Central memory CD4-positive, alpha-beta T cell (primary cell): ENCODE measurements around the gene GAA.

Experiments
- DNase-seq: peaks from one replicate; pipeline ENCODE4 v3.0.0; 2022

The GAA gene

GRCh38 chr17:80119271-80119791 lies 17.9 kb downstream of the GAA start:
- no peak for DNase-seq

DNA sequence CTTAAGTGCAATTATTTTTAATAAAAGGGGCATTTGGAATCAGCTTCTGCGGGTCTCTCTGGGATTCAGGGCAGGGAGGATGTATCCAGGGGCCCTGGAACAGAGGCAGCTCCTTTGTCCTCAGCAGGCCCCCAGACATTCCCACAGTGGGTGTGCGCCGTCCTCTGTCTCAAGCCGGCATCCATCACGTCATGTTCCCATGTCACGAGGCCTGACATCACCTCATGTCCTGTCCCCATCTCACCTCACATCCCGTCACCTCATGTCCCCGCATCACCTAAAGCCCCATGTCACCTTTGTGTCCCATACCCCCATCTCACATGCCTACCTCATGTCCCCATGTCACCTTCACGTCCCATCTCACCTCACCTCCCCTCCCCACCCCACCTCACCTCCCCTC lies 18.5 kb downstream of the GAA start:
- no peak for DNase-seq

- DNase-seq: no peak
Observed at GRCh38 chr17:80122026-80122575, 20.7 kb downstream of the GAA start.

DNA sequence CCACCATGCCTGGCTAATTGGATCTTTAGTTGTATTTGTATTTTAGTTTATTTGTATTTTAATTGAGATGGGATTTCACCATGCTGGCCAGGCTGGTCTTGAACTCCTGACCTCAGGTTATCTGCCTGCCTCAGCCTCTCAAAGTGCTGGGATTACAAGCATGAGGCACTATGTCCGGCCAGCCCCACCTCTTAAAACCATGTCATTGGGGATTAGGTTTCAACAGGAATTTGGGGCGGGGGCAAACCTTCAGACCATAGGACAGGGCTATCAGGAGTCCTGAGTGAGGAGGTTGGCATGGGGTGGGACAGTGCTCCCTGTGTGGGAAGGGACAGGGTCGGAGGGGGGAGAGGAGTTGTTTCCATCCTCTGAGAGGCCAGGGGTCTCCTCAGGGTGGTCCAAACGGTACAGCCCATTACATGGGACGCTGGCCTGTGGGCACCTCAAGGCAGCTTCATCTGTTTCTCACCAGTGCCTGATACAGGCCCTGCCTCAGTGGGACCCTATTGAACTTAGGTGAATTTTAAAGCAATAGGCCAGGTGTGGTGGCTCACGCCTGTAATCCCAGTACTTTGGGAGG lies 21.6 kb downstream of the GAA start:
- DNase-seq: no peak

- DNase-seq: no peak
Observed at GRCh38 chr17:80123791-80124190, 22.4 kb downstream of the GAA start.

DNA sequence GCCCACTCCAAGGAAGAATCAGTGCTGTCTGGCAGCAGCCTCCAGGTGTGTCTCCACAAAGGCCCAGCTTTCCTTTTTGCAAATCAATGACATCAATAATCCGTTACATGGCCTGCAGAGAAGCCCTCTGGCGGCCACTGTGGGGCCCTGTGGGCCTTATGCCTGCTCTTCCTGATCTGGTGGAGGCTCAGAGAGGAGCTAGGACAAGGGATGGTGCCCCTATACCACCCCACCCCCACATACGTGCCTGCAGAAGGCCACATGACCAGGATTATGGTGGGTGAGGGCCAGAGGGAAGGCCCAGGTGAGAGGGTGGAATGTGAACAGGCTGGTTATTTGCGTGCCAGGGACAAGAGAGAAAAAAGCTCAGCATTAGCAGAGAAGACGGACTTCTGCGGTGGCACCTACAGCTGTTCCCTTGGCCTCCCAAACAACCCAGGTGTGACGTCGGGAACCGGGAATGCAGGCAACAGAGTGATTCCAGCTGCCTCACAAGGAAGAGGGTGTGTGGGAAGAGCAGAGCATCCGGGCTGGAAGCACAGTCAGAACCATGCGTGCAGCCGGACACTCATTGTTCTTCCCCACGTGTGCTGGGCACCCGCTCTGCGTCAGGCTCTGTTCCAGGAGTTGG lies 23.1 kb downstream of the GAA start:
- no peak for DNase-seq

GRCh38 chr17:80125656-80126448 lies 24.5 kb downstream of the GAA start:
- no peak for DNase-seq

- DNase-seq: no peak
Observed at GRCh38 chr17:80126449-80126715, 25.0 kb downstream of the GAA start.

DNA sequence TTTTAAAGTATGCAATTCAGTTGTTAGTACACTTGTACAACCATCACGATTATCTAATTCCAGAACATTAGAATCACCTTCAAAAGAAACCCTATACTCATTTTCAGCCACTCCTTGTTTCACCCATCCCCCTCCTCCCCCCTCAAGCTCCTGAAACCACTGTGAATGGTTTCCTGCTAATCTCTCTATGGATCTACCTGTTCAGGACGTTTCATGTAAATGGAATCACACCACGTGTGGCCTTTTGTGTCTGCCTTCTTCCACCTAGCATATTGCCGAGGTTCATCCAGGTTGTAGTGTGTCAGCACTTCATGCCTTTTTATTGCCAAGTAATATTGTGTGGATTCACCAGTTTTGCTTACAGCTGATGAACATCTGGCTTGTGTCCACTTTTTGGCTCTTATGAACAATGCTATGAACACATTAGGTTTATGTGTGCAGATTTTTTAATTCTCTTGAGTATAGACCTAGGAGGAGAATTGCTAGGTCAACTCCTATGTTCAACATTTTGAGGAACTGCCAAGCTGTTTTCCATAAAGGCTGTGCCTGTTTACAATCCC lies 27.7 kb downstream of the GAA start:
- DNase-seq: no peak

GRCh38 chr17:80130992-80131391 lies 29.6 kb downstream of the GAA start:
- no peak for DNase-seq

- DNase-seq: no peak
Observed at GRCh38 chr17:80132906-80133625, 31.7 kb downstream of the GAA start.

- no peak for DNase-seq
Observed at GRCh38 chr17:80133626-80133970, 32.2 kb downstream of the GAA start.

GRCh38 chr17:80137131-80137530 lies 35.8 kb downstream of the GAA start:
- no peak for DNase-seq

DNA sequence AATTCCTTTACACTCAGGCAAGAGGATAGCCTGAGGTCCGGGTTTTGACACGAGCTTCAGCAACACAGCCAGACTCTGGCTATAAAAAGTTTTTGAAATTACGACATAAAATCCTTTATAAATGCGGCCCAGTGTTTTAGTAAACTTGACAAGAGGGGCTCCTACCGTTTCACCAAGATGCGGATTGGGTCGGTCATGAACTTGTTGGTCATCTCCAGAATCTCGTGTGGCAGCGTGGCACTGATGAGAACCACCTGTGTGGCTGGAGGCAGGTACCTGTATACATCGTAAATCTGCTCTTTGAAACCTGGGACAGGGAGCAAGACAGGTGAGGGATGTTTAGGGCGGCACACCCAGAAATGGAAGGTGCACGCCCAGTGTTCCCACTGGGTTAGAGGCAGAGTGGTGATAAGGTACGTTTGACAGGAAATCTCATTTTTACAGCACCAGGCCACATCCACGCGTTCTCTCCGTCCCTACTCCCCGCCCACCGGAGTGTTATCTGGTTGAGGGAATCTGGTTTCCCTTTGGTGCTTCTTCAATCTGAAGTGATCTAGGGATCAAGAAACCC lies 37.6 kb downstream of the GAA start:
- DNase-seq: no peak

GRCh38 chr17:80141463-80142165 lies 40.2 kb downstream of the GAA start:
- no peak for DNase-seq

DNA sequence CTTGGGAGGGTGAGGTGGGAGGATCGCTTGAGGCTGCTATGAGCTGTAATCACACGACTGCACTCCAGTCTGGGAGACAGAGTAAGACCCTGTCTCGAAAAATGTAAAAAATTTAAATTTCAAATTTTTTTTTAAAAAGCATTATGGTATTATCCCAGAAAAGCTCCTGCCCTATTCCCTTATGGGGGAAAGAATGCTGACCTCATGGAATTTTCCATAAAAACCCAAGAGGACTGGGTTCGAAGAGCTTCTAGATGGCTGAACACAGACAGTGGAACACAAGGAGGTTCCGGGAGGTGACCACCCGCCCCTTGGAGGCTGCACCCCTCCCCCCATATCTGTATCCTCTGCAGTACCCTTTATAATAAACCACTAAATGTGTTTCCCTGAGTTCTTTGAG lies 41.5 kb downstream of the GAA start:
- no peak for DNase-seq

DNA sequence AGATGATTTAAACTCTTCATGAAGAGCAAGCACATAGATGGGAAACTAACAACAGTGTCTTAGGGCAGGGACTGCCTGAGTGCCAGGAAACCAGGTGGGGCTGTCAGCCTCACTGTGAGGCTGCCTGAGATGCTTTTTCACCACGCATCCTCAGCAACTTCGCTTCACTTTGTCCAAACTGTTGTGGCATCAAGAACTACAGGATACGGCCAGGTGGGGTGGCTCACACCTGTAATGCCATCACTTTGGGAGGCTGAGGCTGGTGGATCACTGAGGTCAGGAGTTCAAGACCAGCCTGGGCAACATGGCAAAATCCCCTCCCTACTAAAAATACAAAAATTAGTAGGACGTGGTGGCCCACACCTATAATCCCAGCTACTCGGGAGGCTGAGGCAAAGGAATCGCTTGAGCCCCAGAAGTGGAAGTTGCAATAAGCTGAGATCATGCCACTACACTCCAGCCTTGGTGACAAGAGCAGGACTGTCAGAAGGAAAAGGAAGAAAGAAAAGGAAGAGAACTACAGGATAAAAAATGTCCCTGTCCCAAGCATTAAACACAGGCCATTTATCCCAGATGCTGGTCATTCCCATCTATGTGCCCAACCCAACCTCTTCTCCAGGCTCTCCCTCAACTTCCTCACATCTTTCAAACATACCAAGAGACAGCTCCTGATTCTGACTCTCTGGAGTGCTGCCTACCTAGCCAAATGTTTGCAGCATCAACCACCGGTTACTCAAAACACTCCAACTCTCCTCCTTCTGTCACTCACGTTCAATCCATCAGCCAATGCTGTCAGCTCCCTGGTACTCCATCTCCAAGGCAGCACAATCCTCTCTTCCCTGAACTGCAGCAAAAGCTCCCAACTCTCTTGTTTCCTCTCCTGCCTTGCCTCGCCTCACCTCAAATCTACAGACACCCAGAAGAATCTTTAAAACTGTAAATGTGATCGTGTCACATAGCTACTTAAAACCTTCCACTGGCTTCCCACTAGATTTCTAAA lies 44.0 kb downstream of the GAA start:
- no peak for DNase-seq

DNA sequence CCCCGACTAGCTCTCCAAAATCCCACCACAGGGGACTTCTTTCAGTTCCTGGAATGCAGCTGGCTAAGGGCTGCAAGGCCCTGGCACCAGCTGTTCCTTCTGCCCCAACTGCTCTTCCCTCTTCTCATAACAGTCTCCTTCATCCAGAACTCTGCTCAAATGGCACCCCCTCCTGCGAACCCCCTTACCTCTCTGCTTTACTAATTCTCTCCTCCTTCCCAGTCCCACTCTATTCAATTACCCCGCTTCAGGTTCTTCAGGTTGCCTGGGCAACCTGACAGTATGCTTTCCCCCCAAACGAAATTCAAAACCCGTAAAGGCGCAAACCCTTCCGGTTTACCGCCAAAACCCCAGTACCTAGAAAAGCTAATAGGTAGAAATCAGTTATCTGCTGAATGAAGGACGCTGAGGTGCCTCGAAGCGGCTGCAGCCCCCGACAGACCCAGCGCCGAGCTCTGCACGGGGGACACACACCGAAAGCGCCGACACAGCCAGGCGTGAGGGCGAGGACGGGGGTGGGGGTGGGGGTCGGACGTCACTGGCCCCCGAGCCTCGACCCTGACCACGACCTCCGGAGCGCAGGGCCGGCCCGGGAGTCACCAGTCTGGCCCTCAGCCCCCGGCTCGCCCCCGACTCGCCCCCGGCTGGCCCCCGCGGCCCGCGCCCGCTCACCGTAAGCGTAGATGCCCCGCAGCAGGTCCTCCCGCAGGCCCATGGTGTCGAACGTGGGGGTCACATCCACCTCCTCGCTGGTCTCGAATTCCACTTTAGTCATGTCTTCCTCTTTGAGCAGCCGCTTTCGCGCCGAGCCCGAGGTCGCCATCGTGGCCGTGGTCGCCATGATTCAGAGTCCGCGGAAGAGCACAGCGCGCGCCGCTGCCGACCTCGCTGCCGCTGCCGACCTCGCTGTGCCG lies 45.0 kb downstream of the GAA start:
- DNase-seq: peak; percentile 9

DNA sequence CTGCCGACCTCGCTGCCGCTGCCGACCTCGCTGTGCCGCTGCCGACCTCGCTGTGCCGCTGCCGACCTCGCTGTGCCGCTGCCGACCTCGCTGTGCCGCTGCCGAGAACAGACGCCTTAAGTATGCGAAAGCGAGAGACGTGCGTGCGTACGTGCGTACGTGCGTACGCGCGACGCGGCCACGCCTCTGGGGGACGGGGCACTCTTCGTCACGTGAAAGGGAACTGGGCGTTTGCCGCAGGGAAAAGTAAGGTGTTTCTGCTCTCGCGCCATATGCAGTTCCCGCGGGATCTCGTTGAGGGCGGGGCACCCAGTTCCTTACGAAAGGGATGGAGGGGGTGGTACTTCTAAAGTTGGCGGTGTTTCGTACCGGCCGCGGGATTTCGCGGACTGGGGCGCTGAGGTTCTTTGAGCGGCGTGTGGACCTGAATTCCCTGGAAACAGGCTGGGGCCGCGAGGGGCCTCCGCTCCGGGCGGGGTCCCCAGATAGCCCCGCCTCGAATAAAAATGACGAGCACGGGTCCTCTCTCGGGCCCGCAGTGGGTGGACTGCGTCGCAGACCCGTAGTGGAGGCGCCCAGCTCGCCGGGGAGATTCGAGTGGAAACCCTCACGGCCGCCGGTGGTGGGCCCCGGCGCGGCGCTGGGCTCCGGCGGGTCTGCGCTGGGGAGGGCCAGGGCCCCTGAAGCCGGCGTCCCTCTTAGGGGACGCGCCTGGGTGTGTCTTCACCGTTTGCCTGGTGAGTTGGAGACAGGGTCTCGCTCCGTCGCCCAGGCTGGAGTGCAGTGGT lies 45.8 kb downstream of the GAA start, which contains the start of gene EIF4A3:
EIF4A3 (minus strand) TSS at position 94 of the 788 bp plus-strand sequence. CDS start 167 bp downstream, outside the sequence.
- peak; percentile 98 for DNase-seq
